Measurements from ENCODE around the gene DCDC1.
A peak's percentile ranks its signal among the peaks of the same experiment; 100 is the strongest.

Gene DCDC1

GRCh38 chr11:31236143-31236542 is 133.4 kb downstream of the DCDC1 start:
- Mint-ChIP-seq H3K4me1 (no peaks in the 10 kb centered on the region), H3K27me3 (ENCODE audit: low read depth) (no peaks in the 10 kb centered on the region), H3K9me3 (no peaks in the 10 kb centered on the region), H3K4me3 (no peak overlapping the region), H3K27ac (no peak overlapping the region), H3K36me3 (ENCODE audit: low read depth) (no peaks in the 10 kb centered on the region)
- peak; percentile 46 to 49 (median 48) for TF ChIP-seq CTCF (IDR thresholded peaks at IDR 0.05; ENCODE audit: unreplicated experiment in 3 of 3)

GRCh38 chr11:31233425-31233824 is 136.1 kb downstream of the DCDC1 start:
- peak; percentile 11 to 39 (median 34) for TF ChIP-seq CTCF (IDR thresholded peaks at IDR 0.05; ENCODE audit: unreplicated experiment in 3 of 3)
- Mint-ChIP-seq H3K27me3 (ENCODE audit: low read depth) (no peaks in the 10 kb centered on the region), H3K36me3 (ENCODE audit: low read depth) (no peaks in the 10 kb centered on the region), H3K4me1 (no peaks in the 10 kb centered on the region), H3K27ac (no peak overlapping the region), H3K9me3 (no peaks in the 10 kb centered on the region), H3K4me3 (no peak overlapping the region)

GRCh38 chr11:31231601-31232000 is 137.9 kb downstream of the DCDC1 start:
- Mint-ChIP-seq H3K4me1 (no peaks in the 10 kb centered on the region), H3K27ac (no peak overlapping the region), H3K27me3 (ENCODE audit: low read depth) (no peaks in the 10 kb centered on the region), H3K36me3 (ENCODE audit: low read depth) (no peaks in the 10 kb centered on the region), H3K9me3 (peaks cover 2% of the 10 kb centered on the region), H3K4me3 (no peak overlapping the region)
- TF ChIP-seq CTCF (IDR thresholded peaks at IDR 0.05; ENCODE audit: unreplicated experiment in 3 of 3), result no peak

- Mint-ChIP-seq H3K4me1 (no peaks in the 10 kb centered on the region), H3K27ac (no peak overlapping the region), H3K9me3 (no peaks in the 10 kb centered on the region), H3K36me3 (ENCODE audit: low read depth) (no peaks in the 10 kb centered on the region), H3K27me3 (ENCODE audit: low read depth) (no peaks in the 10 kb centered on the region), H3K4me3 (no peak overlapping the region)
- no peak for TF ChIP-seq CTCF (IDR thresholded peaks at IDR 0.05; ENCODE audit: unreplicated experiment in 3 of 3)
These were observed 150.7 kb downstream of the DCDC1 start for GRCh38 chr11:31218847-31219246.

- Mint-ChIP-seq H3K4me1 (no peaks in the 10 kb centered on the region), H3K4me3 (no peak overlapping the region), H3K9me3 (no peaks in the 10 kb centered on the region), H3K36me3 (ENCODE audit: low read depth) (no peaks in the 10 kb centered on the region), H3K27ac (no peak overlapping the region), H3K27me3 (ENCODE audit: low read depth) (no peaks in the 10 kb centered on the region)
- no peak for TF ChIP-seq CTCF (IDR thresholded peaks at IDR 0.05; ENCODE audit: unreplicated experiment in 3 of 3)
These were observed 155.2 kb downstream of the DCDC1 start for GRCh38 chr11:31214372-31214771.

- no peak overlapping the region for H3K4me3 Mint-ChIP-seq
- TF ChIP-seq CTCF (IDR thresholded peaks at IDR 0.05; ENCODE audit: unreplicated experiment in 3 of 3), result no peak
- H3K9me3 Mint-ChIP-seq, result no peaks in the 10 kb centered on the region
- peak overlapping the region in 2 of 3 experiments; percentile 6 to 60 for H3K27ac Mint-ChIP-seq
- no peaks in the 10 kb centered on the region for H3K4me1 Mint-ChIP-seq
- H3K27me3 Mint-ChIP-seq (ENCODE audit: low read depth), result no peaks in the 10 kb centered on the region
- H3K36me3 Mint-ChIP-seq (ENCODE audit: low read depth), result no peaks in the 10 kb centered on the region
These were observed 170.2 kb downstream of the DCDC1 start for GRCh38 chr11:31199378-31199777.

Data from nephron (organoid).